Transverse colon (tissue), 4 donors: ENCODE data around the gene PTPRG. TPM values are rescaled to one million over a fixed set of nuclear protein-coding genes. Genes with fewer than 3 reads are reported as not detected.

Experiments used
- DNase-seq: peaks from one replicate; pipeline ENCODE4 v3.0.0-alpha.2; 2019
- H3K27ac ChIP-seq, 4 donors: fragments of 200-600 bp; sonication (generic); 2 replicates each; pipeline ENCODE4 v1.5.1; 2016 to 2018; ENCODE audit warnings: inconsistent platforms in 4 of 4
- H3K27me3 ChIP-seq: fragments of 200-600 bp; sonication (generic); 2 replicates; pipeline ENCODE4 v1.5.1; 2017; ENCODE audit warnings: inconsistent platforms
- H3K36me3 ChIP-seq, 4 donors: fragments of 200-600 bp; sonication (generic); 2 replicates each; pipeline ENCODE4 v1.5.1; 2017 to 2019; ENCODE audit warnings: inconsistent platforms in 4 of 4
- H3K4me1 ChIP-seq, 4 donors: fragments of 200-600 bp; sonication (generic); 2 replicates each; pipeline ENCODE4 v1.5.1; 2017 to 2020; ENCODE audit warnings: inconsistent platforms in 4 of 4
- H3K4me3 ChIP-seq, 4 donors: fragments of 200-600 bp; sonication (generic); 1 replicate in 1 of 4; 2 replicates in 3 of 4; pipeline versions ENCODE4 v1.5.1 to v1.6.1; 2017 to 2019; ENCODE audit warnings: inconsistent platforms in 4 of 4
- H3K9me3 ChIP-seq, 2 donors: fragments of 200-600 bp; sonication (generic); 2 replicates each; pipeline ENCODE4 v1.5.1; 2017 to 2019; ENCODE audit warnings: inconsistent platforms in 2 of 2
- EP300 ChIP-seq: sonication (generic); formaldehyde crosslinking; IDR thresholded peaks from one replicate; pipeline ENCODE4 v1.6.1; 2017; ENCODE audit warnings: antibody characterized with exemption, low read depth
- POLR2A ChIP-seq: fragments of 450-650 bp; IDR thresholded peaks from one replicate; pipeline ENCODE4 v1.6.1; 2016; ENCODE audit warnings: antibody characterized with exemption, mild to moderate bottlenecking, moderate library complexity
- POLR2AphosphoS5 ChIP-seq, 3 donors: sonication (generic); formaldehyde crosslinking; IDR thresholded peaks; one replicate each; pipeline ENCODE4 v1.6.1; 2016; ENCODE audit warnings: antibody characterized with exemption in 3 of 3
- WGBS, 2 donors: methylation state at CpG; one replicate each; pipeline ENCODE4 v1.1.5; 2018; ENCODE audit warnings: low coverage in 1 of 2; 5-methylcytosine and 5-hydroxymethylcytosine counted together
- in situ Hi-C, 4 donors: fragments of 200-750 bp; cut with MboI; loops; one replicate each; pipeline versions ENCODE4 v1.15.0 to v1.15.1; 2017; ENCODE audit warnings: low sequenced_read_pairs in 3 of 4, low pct_ligation_motif_present in 1 of 4, low pct_unique_long_range_greater_than_20kb in 1 of 4
- intact Hi-C: fragments of 100-400 bp; cut with DNase I; formaldehyde crosslinking; loops from one replicate; pipeline ENCODE4 v1.15.1; 2023; ENCODE audit warnings: low total_unique reads
- total RNA-seq, 4 donors: library from RNA; depleted of rRNA; stranded (reverse); fragments of >200 nt; gene quantifications; one replicate each; pipeline ENCODE4 v1.1.0, GENCODE V29; 2016
- TF ChIP-seq, protein P1 (sequence below), 5 experiments: fragments of 200-600 bp in 3 of 5; fragments of 450-650 bp in 2 of 5; sonication (generic) in 3 of 5; IDR thresholded peaks; 1 replicate in 2 of 5; 2 replicates in 3 of 5; pipeline ENCODE4 v1.5.1; 2016 to 2017; ENCODE audit warnings: antibody characterized with exemption in 5 of 5, inconsistent platforms in 3 of 5, mild to moderate bottlenecking in 2 of 5, moderate library complexity in 1 of 5

The PTPRG gene
- total RNA-seq, 4 donors from 2014 or later: 29.2 to 83.4 (median 41.6) TPM

DNA sequence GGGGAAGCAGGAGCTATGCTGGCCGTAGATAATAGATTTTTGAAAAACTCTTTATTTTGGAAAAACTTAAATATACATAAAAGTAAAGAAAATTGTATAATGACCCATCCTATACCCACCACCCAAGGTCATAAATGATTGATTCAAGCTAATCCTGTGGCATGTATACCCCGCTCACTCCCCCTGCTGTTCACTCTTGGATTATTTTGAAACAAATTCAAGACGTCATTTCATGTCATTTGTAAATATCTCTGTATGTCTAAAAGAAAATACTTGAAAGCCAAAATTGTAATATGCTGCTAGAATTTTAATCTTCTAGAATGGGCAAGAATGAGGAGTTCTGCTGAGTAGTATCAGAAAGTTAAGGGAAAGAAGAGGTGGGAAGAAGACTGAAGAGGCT lies 570.2 kb downstream of the PTPRG start:
- Histone ChIP-seq H3K4me1 (peaks cover 0 to 10% (median 3%) of the 10 kb centered on the region in 4 donors), H3K27me3 (no peaks in the 10 kb centered on the region), H3K9me3 (no peaks in the 10 kb centered on the region), H3K36me3 (no peaks in the 10 kb centered on the region), H3K27ac (no peak overlapping the region), H3K4me3 (no peak overlapping the region)
- WGBS, 2 donors: 34 to 49% methylated on average over 3 of the region's 3 CpGs
- intact Hi-C loops (no loop called here), in situ Hi-C loops (no loop called here)
- DNase-seq: no peak
- TF ChIP-seq EP300: no peak
- TF ChIP-seq, protein P1, sequence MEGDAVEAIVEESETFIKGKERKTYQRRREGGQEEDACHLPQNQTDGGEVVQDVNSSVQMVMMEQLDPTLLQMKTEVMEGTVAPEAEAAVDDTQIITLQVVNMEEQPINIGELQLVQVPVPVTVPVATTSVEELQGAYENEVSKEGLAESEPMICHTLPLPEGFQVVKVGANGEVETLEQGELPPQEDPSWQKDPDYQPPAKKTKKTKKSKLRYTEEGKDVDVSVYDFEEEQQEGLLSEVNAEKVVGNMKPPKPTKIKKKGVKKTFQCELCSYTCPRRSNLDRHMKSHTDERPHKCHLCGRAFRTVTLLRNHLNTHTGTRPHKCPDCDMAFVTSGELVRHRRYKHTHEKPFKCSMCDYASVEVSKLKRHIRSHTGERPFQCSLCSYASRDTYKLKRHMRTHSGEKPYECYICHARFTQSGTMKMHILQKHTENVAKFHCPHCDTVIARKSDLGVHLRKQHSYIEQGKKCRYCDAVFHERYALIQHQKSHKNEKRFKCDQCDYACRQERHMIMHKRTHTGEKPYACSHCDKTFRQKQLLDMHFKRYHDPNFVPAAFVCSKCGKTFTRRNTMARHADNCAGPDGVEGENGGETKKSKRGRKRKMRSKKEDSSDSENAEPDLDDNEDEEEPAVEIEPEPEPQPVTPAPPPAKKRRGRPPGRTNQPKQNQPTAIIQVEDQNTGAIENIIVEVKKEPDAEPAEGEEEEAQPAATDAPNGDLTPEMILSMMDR (IDR thresholded peaks at IDR 0.05): peak in 2 of 5 experiments; percentile 12 to 21

DNA sequence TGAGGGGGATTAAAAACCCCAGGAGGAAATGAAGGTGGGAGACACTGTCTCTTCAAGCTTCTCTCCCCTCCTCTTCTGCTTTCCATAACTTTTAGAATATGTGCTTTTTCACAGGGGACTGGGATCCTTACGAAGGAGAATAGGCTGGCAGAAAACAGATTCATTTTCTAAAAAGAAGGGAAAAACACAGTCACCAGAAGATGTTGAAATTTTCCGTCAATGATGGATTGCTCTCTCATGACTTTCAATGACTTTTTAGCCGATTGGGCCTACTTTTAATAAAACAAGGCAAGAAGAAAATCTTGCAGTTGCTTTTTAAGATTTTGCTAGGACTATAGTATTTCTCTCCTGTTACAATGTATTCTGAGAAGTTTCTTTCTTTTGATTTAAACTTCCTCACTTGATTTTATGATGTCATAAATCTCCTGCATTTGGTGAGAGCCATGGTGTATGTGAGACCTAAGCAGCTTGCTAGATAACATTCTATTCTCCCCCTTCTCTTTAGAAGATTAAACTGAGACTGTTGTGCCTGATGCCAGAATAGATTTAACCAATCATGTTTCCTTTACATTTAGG lies 570.7 kb downstream of the PTPRG start:
- DNase-seq: no peak
- H3K27me3 ChIP-seq: no peaks in the 10 kb centered on the region
- no peak overlapping the region for H3K4me3 ChIP-seq
- TF ChIP-seq POLR2A: no peak
- TF ChIP-seq EP300: no peak
- TF ChIP-seq, protein P1 (IDR thresholded peaks at IDR 0.05): no peak
- TF ChIP-seq POLR2AphosphoS5 (IDR thresholded peaks at IDR 0.05): no peak
- peaks cover 0 to 10% (median 3%) of the 10 kb centered on the region in 4 donors for H3K4me1 ChIP-seq
- no peaks in the 10 kb centered on the region for H3K36me3 ChIP-seq
- in situ Hi-C loops (no loop called here), intact Hi-C loops (no loop called here)
- peak overlapping the region in 1 of 4 donors; percentile 35 for H3K27ac ChIP-seq
- no peaks in the 10 kb centered on the region for H3K9me3 ChIP-seq
- WGBS, 2 donors: 53 to 64% methylated on average over 2 to 3 of the region's 3 CpGs

DNA sequence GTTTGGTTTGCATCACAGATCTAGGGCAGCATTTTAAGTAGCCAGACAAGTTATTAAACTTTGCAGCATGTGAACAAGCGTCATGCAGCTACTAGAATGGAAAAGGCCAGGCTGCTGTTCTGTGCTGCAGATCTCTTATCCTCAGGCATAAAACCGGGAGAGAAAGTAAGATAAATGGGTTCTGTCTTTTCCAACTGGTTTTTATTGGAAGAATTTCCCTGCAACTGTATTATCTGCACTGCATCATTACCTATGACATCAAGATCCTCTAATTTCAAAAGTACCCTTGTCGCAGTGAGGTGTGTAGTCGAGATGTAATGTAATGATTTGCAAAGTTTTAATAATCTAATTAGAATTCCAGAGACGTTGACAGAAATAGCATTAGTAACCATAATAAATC lies 571.6 kb downstream of the PTPRG start:
- Histone ChIP-seq H3K9me3 (no peaks in the 10 kb centered on the region), H3K4me3 (no peak overlapping the region), H3K36me3 (no peaks in the 10 kb centered on the region), H3K4me1 (peaks cover 0 to 10% (median 3%) of the 10 kb centered on the region in 4 donors), H3K27ac (no peak overlapping the region), H3K27me3 (no peaks in the 10 kb centered on the region)
- DNase-seq: no peak
- TF ChIP-seq POLR2AphosphoS5 (IDR thresholded peaks at IDR 0.05): no peak
- TF ChIP-seq, protein P1 (IDR thresholded peaks at IDR 0.05): no peak
- TF ChIP-seq EP300: no peak
- TF ChIP-seq POLR2A: no peak
- 56 to 64% methylated on average over 4 to 5 of the region's 5 CpGs for WGBS, 2 donors
- intact Hi-C loops: no loop called here
- in situ Hi-C loops: no loop called here

DNA sequence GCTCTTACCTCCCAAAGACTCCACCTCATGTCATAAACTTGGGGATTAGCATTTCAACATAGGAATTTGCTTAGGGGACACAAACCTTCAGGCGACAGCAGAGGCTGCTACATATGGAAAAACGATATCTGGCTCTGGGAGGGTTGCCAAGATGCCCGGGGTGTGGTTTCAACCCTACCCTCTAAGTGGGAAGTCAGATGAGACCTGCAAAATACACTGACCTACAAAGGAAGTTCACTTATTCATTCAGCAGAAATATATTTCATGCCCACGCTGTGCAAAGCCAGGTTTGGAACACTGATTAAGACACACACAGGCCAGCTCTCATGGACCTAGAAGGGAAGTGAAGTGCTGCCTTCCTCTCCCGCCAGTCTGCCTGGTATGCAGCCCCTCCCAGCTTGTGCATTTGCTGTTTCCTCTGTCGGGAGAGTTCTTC lies 572.7 kb downstream of the PTPRG start:
- Histone ChIP-seq H3K9me3 (no peaks in the 10 kb centered on the region), H3K4me3 (no peak overlapping the region), H3K36me3 (no peaks in the 10 kb centered on the region), H3K27ac (no peak overlapping the region), H3K4me1 (peaks cover 0 to 10% (median 3%) of the 10 kb centered on the region in 4 donors), H3K27me3 (no peaks in the 10 kb centered on the region)
- intact Hi-C loops: no loop called here
- DNase-seq: peak; percentile 75
- WGBS, 2 donors: 9 to 17% methylated on average over 3 to 6 of the region's 6 CpGs
- in situ Hi-C loops: no loop called here
- TF ChIP-seq EP300 (no peak), POLR2AphosphoS5 (IDR thresholded peaks at IDR 0.05) (no peak), POLR2A (no peak)
- TF ChIP-seq, protein P1 (IDR thresholded peaks at IDR 0.05): no peak
